Pulmonary artery endothelial cell (primary cell): ENCODE measurements around the gene CRHR1. TPM values are rescaled to one million over a fixed set of nuclear protein-coding genes. Genes with fewer than 3 reads are reported as not detected.

Experiments used
- DNase-seq: peaks from one replicate; pipeline ENCODE4 v3.0.0-alpha.2; 2011; ENCODE audit warnings: low read depth, low spot score
- total RNA-seq: library from RNA; depleted of rRNA; stranded (reverse); fragments of >200 nt; gene quantifications from 2 replicates; pipeline ENCODE4 v1.2.3, GENCODE V29; 2014

CRHR1 gene
- total RNA-seq, 1 donor from 2014 or later, result not detected

DNA sequence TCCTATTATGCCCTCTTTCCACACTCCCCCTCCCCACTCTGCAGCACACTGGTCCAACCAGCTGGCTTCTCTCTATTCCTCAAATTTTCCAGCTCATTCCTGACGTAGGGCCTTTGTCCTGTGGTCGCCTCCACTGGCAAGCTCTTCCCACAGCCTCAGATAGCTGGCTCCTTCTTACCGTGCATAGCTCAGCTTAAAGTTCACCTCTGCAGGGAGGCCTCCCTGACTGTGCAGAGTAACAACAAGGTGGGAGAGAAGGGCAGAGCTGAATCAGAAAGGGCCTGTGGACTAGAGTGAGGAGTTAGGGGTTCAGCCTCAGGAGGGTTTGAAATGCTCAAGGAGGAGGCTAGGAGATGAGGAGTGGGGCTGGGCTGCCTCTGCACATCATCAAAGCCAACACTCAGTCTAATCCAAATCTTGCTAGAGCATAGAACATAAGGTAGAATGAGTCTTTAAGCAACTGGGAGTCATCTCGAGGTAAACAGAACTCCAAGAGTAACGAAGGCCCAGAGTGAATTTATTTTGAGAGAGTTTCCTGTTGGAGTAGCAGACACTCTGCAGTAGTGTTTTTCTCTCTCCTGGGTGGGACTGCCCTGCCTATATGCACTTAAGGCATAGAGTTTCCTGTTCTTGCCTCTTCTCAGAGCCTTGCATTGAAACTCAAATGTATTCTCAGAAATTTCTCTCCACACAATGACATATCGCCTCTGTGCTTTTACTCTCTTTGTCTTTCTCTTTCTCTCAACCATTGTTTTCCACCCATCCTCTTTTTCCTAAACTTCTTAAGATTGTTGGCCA is 79.9 kb downstream of the CRHR1 start:
- DNase-seq, result no peak

DNA sequence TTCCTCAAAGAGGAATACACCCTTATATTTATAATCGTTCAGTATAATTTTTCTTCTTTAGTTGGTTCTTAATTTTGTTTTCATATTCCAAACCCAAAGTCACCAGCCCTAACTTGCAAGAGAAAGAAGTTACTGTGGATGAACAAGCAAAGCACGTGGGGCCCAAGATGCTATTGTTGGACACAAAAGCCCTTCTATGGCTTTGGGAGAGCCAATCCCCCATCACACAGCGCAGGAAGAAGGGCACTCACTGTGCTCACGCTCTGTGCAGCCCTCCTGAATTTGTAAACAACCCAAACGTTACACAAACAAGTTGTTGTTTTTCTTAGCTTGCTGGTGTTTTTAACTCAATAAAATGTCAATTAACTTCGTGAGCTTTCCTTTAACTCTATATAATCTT is 83.1 kb downstream of the CRHR1 start:
- DNase-seq, result no peak

DNA sequence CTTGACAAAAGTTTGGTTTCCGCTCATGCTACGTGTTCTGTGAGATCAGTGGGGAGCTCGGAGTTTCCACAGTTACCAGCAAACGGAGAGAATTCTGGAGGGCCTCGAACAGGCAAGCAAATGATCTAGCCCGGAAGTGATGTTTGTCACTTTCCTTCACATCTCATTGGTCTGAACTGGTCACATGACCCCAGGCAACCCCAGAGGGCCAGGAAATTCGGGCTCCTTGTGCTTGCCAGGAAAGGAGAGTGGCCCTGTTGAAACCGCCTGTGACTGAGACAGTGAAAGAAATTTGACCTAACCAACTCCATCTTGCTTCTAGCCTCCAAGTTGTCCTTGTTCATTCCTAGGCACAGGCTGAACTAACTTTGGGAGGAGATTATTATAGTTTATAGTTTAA is 83.6 kb downstream of the CRHR1 start:
- no peak for DNase-seq

DNA sequence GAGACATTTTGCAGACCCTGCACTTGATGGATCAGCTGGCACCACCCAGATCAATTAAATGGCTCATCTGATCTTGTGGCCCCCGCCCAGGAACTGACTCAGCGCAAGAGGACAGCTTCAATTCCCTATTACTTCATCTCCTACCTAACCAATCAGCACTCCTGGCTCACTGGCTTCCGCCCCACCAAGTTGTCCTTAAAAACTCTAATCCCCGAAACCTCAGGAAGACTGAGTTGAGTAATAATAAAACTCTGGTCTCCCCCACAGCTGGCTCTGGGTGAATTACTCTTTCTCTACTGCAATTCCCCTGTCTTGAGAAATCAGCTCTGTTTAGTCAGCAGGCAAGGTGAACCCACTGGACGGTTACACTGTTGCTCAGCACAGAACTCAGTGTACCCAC is 84.2 kb downstream of the CRHR1 start:
- DNase-seq, result no peak

DNA sequence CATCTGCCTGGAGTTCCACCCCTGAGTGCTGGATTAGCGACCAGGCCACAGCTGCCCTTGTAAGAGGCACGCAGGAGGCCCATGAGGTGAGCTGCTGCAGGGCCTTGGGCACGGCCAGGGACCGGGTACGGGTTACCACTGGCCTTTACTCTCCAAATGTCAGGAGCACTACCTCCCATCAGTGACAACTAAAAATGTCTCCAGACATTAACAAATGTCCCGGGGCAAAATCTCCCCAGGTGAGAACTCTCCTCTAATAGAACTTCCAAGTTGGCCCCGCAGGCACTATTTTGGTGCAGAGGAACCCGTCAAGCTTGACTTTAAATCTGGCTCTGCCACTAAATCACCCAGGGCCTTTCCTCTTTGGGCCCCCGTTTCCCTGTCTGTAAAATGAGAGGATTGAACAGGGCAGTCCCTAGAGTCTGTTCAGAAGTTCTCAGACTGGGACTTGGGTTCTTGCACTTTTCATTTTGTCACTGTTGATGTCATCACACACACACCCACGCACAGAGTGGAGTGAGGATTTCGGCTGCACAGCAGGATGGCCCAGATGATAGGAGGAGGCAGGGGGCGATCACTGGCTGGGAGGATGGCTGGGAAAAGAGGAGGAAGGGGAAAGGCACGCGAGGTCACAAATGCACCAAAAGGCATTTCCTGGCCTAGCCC is 85.7 kb downstream of the CRHR1 start:
- no peak for DNase-seq

DNA sequence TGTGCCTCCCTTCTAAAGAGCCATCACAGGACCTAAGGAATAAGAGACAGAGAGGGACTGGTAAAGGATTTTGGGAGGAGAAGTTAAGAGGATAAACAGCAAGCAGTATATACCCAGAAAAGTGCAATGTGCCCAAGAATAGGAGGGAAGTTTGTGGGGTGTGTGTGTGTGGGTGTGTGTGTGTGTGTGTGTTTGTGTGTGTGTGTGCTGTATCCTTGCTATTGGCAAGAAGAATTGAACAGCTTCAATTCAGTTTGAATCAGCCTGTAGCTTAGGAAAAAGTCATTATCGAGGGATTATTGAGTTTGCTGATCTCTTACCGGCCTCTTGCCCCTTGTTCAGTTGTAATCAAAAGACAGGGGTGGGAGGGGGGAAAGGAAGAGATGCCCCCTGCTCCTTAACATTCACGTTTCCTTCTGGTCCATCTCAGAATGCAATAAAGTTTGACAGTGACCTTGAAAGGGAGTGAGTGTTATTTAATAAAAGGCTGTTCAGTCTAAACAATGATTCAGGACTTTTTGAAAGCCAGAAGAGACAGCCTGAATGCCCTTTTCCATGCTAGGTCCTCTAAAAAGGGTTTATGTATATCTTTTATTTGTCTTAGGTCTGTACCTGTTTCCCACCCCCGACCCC is 86.3 kb downstream of the CRHR1 start:
- no peak for DNase-seq

DNA sequence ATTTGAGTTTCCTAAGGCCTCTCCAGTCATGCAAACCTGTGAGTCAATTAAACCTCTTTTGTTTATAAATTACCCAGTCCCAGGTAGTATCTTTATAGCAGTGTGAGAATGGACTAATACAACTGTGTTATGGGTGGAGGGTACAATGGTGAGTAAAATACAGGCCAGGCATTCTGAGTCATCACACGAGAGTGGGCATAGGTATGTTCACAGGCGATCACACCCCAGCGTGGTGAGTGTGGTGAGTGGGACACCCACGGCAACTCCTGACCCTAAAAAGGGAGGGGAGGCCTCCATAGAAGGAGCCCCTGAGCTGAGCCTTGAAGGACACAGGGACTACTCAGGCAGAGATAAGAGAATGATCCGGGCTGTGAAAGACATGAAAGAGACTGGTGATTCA is 87.6 kb downstream of the CRHR1 start:
- DNase-seq, result no peak

DNA sequence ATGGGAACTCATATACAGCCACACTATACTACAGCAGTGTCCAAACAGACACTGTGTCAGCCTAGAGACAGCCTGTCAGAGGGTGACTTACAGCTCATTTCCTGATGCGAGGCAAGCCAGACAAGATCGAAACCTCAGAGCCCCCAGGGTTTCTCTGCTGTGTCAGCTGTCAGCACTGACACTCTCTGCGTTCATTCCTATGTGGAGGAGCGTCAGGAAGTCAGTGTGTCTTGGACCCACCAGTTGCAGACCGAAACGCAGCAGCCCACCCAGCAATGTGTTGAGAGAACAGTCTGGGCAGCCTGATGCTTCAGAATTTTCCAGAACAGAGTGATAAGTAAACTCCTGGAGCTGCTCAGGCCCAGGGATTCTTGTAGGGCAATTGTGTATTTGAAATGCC is 89.6 kb downstream of the CRHR1 start:
- DNase-seq, result no peak

DNA sequence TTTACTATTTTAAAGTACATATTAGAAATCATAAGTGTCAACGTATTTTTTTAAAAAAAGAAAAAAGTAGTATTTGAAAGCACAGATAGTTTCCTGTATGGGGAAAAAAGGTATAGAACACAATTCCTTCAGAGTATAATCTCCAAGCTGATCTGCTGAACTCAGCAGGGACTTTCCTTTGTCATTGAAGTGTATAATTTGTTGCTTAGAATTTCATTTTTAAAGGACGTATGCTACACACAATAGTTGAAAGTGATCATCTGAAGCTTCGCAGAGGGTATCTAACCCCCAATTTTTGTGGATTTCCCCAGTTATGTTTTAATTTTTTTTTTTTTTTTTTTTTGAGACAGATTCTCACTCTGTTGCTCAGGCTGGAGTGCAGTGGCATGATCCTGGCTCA is 90.0 kb downstream of the CRHR1 start:
- DNase-seq, result no peak

DNA sequence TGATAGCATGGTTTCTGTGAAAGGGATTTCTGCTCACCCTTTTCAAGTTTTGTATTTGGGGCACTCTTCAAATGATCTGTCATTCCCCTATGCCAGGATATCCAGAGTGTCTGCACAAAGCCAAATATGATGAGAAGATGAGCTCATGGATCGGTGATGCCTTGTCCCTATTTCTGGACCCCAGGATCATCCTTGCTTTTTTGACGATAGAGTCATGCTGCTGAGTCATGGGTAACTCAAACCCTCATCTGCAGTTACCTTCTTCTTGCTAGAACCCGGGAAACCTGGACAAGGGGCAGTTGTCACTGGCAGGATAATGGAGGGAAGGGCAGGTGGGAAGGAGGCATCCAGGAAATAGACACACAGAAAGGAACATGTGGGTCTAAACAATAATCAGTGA is 92.4 kb downstream of the CRHR1 start:
- no peak for DNase-seq

DNA sequence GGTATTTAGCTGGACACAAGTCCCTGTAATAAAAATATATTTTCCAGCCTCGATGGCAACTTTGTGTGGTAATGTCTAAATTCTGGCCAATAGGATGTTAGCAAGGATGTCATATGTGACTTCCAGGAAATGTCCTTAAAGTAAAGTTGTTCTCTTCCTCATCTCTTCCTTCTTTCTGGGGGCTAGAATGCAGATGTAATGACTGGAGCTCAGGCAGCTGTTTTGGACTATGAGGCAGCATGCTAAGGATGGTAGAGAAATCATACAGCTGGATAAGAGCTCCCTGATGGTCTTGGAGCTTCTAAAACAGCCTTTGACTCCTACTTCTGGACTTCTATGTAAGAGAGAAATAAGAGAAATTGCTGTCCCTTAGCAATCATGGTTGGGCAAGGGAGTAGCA is 93.3 kb downstream of the CRHR1 start:
- DNase-seq, result no peak

DNA sequence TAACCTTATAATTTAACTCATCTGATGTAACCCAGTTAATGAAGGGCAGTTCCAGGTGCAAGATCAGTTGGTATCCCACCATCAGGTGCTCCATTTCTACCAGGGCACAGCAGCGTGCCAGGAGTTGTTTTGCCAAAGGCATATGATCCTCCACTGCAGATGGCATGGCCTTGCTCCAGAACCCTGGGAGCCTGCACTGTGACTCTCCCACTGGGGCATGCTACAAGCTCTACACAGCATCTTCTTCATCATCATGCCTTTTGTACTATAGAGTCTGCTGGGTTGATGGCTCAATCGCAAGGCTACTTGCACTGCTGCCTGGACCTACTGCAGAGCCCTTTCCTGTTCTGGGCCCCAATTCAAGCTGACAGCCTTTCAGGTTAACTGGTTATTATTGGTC is 98.9 kb downstream of the CRHR1 start:
- DNase-seq, result no peak

Other genes with a start within 250 kb of the CRHR1 start
- not detected in 2 replicates for gene SPPL2C, start 60.6 kb downstream of the CRHR1 start, total RNA-seq
- gene MAPT, start 110.2 kb downstream of the CRHR1 start, total RNA-seq, result 0.07 and 0.18 TPM in 2 replicates
- not detected in 2 replicates for gene STH, start 214.9 kb downstream of the CRHR1 start, total RNA-seq